CD4-positive, alpha-beta T cell treated with Interleukin-1 beta for 1 hour (primary cell): ENCODE measurements around the gene CDADC1.

Experiments used
- DNase-seq, 2 donors: peaks; one replicate each; pipeline ENCODE4 v3.0.0-alpha.2; 2020 to 2022

CDADC1 gene

DNA sequence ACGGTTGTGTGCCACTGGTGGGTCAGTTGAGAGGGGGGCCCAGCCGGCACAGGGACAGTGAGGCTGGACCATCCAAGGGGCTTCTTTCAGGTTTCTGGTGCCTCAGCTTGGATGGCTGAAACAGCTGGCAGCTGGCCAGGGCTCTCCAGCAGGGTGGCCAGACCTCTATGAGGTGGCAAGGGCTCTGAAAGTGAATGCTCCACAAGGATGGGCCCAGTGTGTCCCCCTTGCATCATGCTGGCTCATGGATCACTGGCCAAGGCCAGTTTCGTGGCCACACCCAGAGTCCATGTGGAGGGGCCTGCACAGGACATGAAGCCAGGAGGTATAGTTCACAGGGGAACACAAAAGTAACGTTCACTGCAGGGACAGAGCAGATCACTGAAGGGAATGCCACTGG lies 49.6 kb downstream of the CDADC1 start:
- DNase-seq = no peak

GRCh38 chr13:49298416-49298815 lies 50.7 kb downstream of the CDADC1 start:
- no peak for DNase-seq

DNA sequence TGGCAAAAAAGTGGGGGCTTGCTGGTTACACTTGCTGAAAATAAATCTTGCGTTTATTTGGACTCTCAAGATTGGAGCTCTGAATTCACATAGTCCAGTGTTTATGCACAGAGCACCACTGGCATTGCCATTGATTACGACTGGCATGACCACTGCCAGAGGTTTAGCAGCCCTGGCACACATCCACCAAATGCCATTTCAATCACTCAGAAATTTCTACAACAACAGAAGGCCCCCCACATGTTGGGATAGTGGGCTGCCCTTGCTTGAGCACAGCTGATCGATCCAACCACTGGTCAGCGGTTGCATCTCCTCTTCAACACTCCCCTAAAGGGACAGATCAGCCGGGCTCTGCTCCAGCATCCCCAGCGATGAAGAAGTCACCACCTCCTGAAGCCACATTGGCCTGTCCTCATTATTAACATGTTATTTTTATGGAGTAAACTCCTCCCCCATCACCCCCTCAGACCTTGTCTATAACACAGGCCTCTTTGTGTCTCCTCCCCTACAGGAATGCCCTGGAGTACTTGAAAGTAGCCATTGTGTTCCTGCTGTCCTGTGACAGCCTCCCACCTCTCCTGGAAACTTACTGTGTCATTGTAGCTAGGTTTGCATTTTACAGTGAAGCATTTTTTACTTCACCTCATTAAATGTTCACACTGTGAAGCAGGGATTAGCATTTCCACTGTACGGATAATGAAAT lies 51.3 kb downstream of the CDADC1 start:
- no peak for DNase-seq

- DNase-seq = no peak
These were observed 52.6 kb downstream of the CDADC1 start for GRCh38 chr13:49300276-49300675.

GRCh38 chr13:49300739-49301589 lies 53.2 kb downstream of the CDADC1 start:
- peak; percentile 70 to 84 for DNase-seq

- DNase-seq = no peak
These were observed 54.5 kb downstream of the CDADC1 start for GRCh38 chr13:49302222-49302621.

DNA sequence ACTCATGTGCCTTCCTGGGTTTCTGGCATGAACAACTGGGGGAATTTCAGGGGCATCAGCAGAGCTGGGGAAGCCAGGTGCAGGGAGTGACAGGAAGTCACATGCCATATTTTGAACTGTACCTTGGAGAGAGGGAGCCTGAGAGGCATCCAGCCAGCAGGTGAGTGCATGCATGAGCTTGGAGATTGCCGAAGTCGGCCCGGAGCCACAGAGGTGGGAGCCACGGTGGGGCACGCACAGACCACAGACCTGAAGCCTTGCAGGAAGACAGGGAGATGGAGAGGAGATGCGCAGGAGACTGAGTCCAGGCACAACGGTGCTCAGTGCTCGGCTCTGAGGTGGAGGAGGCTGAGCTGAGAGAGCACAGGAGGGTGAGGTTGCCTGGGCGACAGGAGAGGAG lies 55.1 kb downstream of the CDADC1 start:
- DNase-seq = no peak

DNA sequence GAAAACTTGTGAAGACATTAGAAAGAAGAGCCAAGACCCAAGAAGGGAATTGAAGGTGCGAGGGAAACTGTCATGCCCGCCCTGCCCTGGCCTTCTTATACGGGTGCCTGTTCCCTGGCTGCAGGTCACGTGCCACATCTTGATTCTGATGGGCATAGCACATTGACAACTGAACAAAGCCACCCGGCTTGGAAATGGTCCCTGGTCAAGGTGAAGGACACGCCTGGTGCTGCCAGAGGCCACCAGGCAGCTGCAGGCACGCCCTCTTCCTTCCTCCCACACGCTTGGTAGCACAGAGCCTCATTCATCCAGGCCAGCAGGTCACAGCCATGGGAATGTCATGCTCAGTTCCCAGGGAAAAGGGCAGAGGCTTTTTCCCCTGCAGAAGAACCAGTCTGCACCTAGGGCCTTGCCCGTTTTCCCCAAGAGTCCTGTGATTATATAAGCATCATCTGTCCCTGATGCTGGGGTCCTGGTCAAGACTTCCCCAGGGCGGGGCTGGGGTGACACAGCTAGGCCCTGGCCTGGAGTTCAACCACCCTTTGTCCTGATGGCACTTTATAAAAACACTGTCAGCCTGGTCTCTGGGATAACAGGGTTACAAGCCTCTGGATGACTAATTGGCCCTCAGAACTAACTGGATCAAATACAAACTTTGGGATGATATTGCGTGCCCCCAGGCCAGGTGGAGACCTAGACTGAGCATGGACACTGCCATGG lies 56.0 kb downstream of the CDADC1 start:
- no peak for DNase-seq

DNA sequence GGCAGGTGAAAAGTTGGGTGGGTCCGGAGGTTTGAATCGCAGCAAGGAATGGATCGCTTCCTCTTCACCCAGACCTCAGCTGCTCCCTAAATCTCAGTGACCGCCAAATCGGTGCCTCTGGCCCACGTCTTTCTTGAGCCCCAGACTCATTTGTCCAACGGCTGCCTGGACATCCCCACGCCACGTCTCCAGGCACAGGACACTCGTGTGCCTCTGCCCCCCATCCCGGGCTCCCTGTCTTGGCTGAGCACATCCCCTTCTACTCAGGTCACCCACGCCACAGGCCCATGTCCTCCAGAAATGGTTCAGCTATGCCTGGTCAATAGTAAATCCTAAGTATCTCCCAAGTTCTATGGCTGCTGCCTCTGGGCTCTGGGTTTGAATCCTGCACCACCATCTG lies 56.6 kb downstream of the CDADC1 start:
- no peak for DNase-seq

DNA sequence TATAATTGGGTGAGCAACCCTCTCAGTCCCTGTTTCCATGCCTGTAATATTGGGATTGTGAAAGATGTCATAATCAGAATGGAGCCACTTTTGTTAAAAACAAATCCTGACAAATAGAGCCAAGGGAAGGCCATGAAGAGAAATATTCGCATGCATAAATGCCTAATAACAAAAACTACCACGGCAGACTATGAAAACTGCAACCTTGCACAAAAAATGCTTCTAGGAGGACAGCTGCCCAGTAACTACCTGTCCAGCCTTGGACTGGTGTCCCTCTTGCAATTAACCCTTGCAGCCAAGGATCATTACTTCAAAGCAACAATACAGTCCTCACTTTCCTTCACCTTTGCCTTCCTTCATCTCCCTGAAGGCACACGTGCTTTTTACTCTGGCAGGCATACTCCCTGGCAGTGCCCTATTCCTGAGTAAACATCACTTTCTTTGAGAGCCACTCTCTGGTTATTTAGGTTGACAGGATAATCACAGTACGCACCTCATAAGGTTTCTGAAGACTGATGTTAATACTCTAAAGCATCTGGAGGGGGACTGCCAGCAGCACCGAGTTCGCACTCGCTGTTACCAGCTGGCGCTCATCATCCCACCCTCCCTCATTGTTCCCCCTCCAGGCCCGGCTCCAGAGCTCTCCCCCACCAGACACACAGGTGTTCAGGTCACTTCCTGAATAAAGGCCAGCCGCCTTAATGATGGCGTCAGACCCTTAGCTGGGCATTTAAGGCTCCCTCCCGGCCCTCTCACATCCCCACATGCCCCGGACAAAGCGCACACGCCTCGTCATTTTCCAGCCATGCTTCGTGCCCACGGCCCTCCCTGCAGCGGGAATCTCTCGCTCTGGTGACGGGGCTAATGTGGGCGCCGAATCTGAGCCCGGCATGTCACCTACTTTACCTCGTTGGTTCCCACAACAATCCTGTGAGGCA lies 57.3 kb downstream of the CDADC1 start:
- no peak for DNase-seq

GRCh38 chr13:49305792-49306425 lies 58.2 kb downstream of the CDADC1 start:
- no peak for DNase-seq

DNA sequence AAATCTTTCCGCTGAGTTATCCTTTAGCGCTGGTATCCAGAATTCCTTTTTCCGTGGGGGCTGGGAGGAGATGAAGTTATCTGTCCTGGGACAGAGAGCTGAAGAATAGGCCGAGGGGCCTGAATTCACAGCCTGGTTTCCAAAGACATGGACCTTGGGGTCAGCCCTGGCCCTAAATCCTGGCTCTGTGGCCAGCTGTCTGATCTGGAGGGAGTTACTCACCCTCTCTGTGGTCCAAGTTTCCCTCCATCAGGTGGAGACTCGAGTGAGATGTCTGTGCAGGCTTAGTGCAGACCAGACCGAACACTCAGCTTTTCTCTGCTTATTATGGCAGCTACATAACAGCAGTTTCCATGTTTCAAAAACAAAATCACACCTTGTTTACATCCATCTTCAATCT lies 59.6 kb downstream of the CDADC1 start:
- no peak for DNase-seq

- DNase-seq = no peak
These were observed 60.6 kb downstream of the CDADC1 start for GRCh38 chr13:49308097-49308875.

GRCh38 chr13:49308921-49309408 lies 61.2 kb downstream of the CDADC1 start:
- DNase-seq = no peak

DNA sequence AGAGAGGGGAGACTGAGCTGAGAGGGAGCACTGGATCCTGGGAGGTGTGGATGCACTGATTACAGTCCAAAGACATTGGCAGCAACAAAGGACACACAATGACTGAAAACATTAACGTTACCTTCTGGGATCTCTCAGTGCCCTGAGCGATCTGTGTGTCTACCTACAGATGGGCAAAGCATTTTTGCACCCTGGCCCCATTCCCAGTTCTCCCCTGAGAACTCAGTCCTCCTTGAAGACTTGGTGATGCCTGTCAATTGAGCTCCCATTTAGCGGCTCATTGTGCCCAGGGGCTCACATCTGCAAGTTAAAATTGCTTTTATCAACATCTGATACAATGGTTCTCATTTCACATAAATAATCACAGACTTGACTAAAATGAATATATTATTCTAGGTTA lies 62.5 kb downstream of the CDADC1 start:
- DNase-seq = no peak

DNA sequence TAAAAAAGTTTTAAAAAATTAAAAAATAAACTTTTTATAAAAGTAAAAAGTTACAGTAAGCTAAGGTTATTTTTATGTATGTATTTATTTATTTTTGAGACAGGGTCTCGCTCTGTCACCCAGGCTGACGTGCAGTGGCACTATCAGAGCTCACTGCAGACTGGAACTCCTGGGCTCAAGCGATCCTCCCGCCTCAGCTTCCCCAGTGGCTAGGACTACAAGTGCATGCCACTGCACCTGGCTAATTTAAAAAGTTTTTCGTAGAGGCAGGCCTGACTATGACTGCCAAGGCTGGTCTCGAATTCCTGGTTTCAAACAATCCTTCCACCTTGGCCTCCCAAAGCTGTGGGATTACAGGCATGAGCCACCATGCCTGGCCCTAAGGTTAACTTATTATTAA lies 64.1 kb downstream of the CDADC1 start:
- DNase-seq = no peak

GRCh38 chr13:49314344-49314882 lies 66.7 kb downstream of the CDADC1 start:
- no peak for DNase-seq

- DNase-seq = no peak
These were observed 67.4 kb downstream of the CDADC1 start for GRCh38 chr13:49315036-49315565.

GRCh38 chr13:49315756-49316482 lies 68.2 kb downstream of the CDADC1 start:
- DNase-seq = no peak

- no peak for DNase-seq
These were observed 71.8 kb downstream of the CDADC1 start for GRCh38 chr13:49319551-49319950.
